Panc1 (cell line): ENCODE data around the gene MAST4. TPM values are rescaled to one million over a fixed set of nuclear protein-coding genes. Genes with fewer than 3 reads are reported as not detected.

Experiments used
- ATAC-seq: fragments of 200-7000 bp; cut with Tn5 transposase; 2 replicates; pipeline ENCODE4 v1.9.1; 2020; ENCODE audit warnings: mild to moderate bottlenecking, moderate library complexity
- BruUV-seq: library from RNA; stranded (reverse); fragments of 400-500 nt; replicated peaks from 2 replicates; lab custom pipeline; 2021; lab: Mats Ljungman, UMichigan
- CTCF ChIA-PET: fragments of 300-600 bp; sonication (Branson Sonifier 250); formaldehyde crosslinking; loops from one replicate; lab custom pipeline; 2022; ENCODE audit warnings: antibody characterized with exemption; lab: Charles Lee
- POLR2A ChIA-PET: fragments of 300-600 bp; sonication (Branson Sonifier 250); formaldehyde crosslinking; loops from one replicate; lab custom pipeline; 2022; ENCODE audit warnings: antibody characterized with exemption; lab: Charles Lee
- DNase-seq: peaks from one replicate; pipeline ENCODE4 v3.0.0-alpha.2; 2010; ENCODE audit warnings: low read depth, low spot score
- H3K27ac ChIP-seq: 2 replicates; pipeline ENCODE4 v1.5.1; 2011; ENCODE audit warnings: mild to moderate bottlenecking, low read length, inconsistent platforms
- H3K27me3 ChIP-seq: fragments of 200-500 bp; sonication (Bioruptor generic); 2 replicates; pipeline ENCODE4 v1.6.0; 2014; ENCODE audit warnings: low read length, inconsistent platforms; ENCODE audit not compliant: control insufficient read depth, insufficient read depth
- H3K36me3 ChIP-seq: fragments of 200-500 bp; sonication (Bioruptor generic); 2 replicates; pipeline ENCODE4 v1.5.1; 2014; ENCODE audit warnings: inconsistent platforms, mild to moderate bottlenecking, low read length, moderate library complexity; ENCODE audit not compliant: control insufficient read depth, insufficient read depth
- H3K4me1 ChIP-seq: 2 replicates; pipeline ENCODE4 v1.5.1; 2011; ENCODE audit warnings: inconsistent platforms, mild to moderate bottlenecking, low read length, moderate library complexity; ENCODE audit not compliant: control insufficient read depth, insufficient read depth
- H3K4me3 ChIP-seq, 2 experiments: 2 replicates each; pipeline ENCODE4 v1.5.1; 2011 to 2012; ENCODE audit warnings: low read depth in 2 of 2, low read length in 2 of 2, mild to moderate bottlenecking in 2 of 2, inconsistent platforms in 1 of 2, moderate library complexity in 1 of 2
- H3K9me3 ChIP-seq: fragments of 200-500 bp; sonication (Bioruptor generic); 2 replicates; pipeline ENCODE4 v1.5.1; 2014; ENCODE audit warnings: low read depth, mild to moderate bottlenecking, inconsistent platforms, low read length, moderate library complexity; ENCODE audit not compliant: control insufficient read depth, insufficient read depth
- CTCF ChIP-seq: fragments of 450-650 bp; IDR thresholded peaks from 2 replicates; pipeline ENCODE4 v1.5.1; 2017; ENCODE audit warnings: mild to moderate bottlenecking
- POLR2AphosphoS5 ChIP-seq: IDR thresholded peaks from 2 replicates; pipeline ENCODE4 v1.6.1; 2012; ENCODE audit warnings: mild to moderate bottlenecking, low read depth, low read length, moderate library complexity
- SIN3A ChIP-seq: IDR thresholded peaks from 2 replicates; pipeline ENCODE4 v1.6.1; 2012; ENCODE audit warnings: low read depth, mild to moderate bottlenecking, low read length, moderate library complexity, borderline replicate concordance; ENCODE audit not compliant: insufficient read depth
- TCF7L2 ChIP-seq: IDR thresholded peaks from 2 replicates; pipeline ENCODE4 v1.6.1; 2011; ENCODE audit warnings: mild to moderate bottlenecking, low read depth, low read length, inconsistent platforms
- in situ Hi-C: cut with HindIII; loops from 2 replicates; pipeline ENCODE4 v1.10.0; 2016; ENCODE audit warnings: low sequenced_read_pairs, low pct_unique_long_range_greater_than_20kb
- intact Hi-C: fragments of 100-400 bp; cut with micrococcal nuclease; formaldehyde crosslinking; loops from one replicate; pipeline ENCODE4 v1.10.0; 2022; ENCODE audit not compliant: unreplicated experiment
- total RNA-seq: library from RNA; stranded (reverse); gene quantifications from one replicate; pipeline ENCODE4 v1.2.1, GENCODE V29; 2021; ENCODE audit not compliant: unreplicated experiment
- TF ChIP-seq, protein P1 (sequence below), 2 experiments: IDR thresholded peaks; 2 replicates each; pipeline ENCODE4 v1.6.1; 2011 to 2012; ENCODE audit warnings: low read depth in 2 of 2, control low read depth in 1 of 2, low read length in 1 of 2, mild to moderate bottlenecking in 1 of 2, moderate library complexity in 1 of 2; ENCODE audit not compliant: insufficient read depth in 1 of 2

MAST4 gene
- total RNA-seq, 1 experiment from 2014 or later = 1.8 TPM

DNA sequence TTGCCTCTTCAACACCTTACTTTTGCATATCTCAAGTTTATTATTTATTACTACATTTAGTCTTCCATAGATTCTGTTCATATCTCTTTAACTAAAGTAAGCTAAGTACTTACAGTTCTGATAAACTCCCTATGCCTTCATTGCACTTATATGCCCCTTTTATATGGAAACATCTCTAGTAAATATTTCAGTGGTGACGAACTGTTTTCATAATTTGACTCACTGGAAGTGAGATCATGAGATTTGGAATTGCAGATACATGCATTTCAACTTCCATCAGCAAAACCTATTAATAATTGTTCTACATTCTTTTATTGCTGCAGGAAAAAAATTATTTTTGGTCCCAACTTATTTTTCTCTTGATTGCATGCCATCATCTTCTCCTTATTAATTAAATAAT, 336.9 kb downstream of the MAST4 start:
- Histone ChIP-seq H3K4me1 (no peaks in the 10 kb centered on the region), H3K36me3 (no peaks in the 10 kb centered on the region), H3K4me3 (no peak overlapping the region), H3K27ac (no peak overlapping the region), H3K9me3 (no peaks in the 10 kb centered on the region), H3K27me3 (no peaks in the 10 kb centered on the region)
- no peak for TF ChIP-seq SIN3A
- TF ChIP-seq CTCF = no peak
- TF ChIP-seq, protein P1, sequence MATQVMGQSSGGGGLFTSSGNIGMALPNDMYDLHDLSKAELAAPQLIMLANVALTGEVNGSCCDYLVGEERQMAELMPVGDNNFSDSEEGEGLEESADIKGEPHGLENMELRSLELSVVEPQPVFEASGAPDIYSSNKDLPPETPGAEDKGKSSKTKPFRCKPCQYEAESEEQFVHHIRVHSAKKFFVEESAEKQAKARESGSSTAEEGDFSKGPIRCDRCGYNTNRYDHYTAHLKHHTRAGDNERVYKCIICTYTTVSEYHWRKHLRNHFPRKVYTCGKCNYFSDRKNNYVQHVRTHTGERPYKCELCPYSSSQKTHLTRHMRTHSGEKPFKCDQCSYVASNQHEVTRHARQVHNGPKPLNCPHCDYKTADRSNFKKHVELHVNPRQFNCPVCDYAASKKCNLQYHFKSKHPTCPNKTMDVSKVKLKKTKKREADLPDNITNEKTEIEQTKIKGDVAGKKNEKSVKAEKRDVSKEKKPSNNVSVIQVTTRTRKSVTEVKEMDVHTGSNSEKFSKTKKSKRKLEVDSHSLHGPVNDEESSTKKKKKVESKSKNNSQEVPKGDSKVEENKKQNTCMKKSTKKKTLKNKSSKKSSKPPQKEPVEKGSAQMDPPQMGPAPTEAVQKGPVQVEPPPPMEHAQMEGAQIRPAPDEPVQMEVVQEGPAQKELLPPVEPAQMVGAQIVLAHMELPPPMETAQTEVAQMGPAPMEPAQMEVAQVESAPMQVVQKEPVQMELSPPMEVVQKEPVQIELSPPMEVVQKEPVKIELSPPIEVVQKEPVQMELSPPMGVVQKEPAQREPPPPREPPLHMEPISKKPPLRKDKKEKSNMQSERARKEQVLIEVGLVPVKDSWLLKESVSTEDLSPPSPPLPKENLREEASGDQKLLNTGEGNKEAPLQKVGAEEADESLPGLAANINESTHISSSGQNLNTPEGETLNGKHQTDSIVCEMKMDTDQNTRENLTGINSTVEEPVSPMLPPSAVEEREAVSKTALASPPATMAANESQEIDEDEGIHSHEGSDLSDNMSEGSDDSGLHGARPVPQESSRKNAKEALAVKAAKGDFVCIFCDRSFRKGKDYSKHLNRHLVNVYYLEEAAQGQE (IDR thresholded peaks at IDR 0.05; ENCODE audit: insufficient read depth in 1 of 2, low read depth in 2 of 2, low read length in 1 of 2) = no peak
- no peak for TF ChIP-seq TCF7L2
- TF ChIP-seq POLR2AphosphoS5 = no peak
- CTCF ChIA-PET = no interaction called here
- POLR2A ChIA-PET = no interaction called here
- no TSS peak for BruUV-seq
- no peak for ATAC-seq
- DNase-seq = peak; percentile 10
- in situ Hi-C loops (no loop called here), intact Hi-C loops (no loop called here)

- BruUV-seq = no TSS peak
Measured at GRCh38 chr5:66939094-66939493, 342.9 kb downstream of the MAST4 start.

More at GRCh38 chr5:66939094-66939493, 342.9 kb downstream of the MAST4 start:
- POLR2A ChIA-PET = no interaction called here
- DNase-seq (no peak), ATAC-seq (no peak)
- H3K27ac ChIP-seq = no peak overlapping the region
- no peak overlapping the region for H3K4me3 ChIP-seq
- no peak for TF ChIP-seq SIN3A
- no peak for TF ChIP-seq CTCF
- TF ChIP-seq POLR2AphosphoS5 = no peak
- TF ChIP-seq, protein P1 (IDR thresholded peaks at IDR 0.05; ENCODE audit: insufficient read depth in 1 of 2, low read depth in 2 of 2, low read length in 1 of 2) = no peak
- TF ChIP-seq TCF7L2 = no peak
- no peaks in the 10 kb centered on the region for H3K27me3 ChIP-seq
- H3K36me3 ChIP-seq = no peaks in the 10 kb centered on the region
- H3K4me1 ChIP-seq = no peaks in the 10 kb centered on the region
- intact Hi-C loops (no loop called here), in situ Hi-C loops (no loop called here)
- no peaks in the 10 kb centered on the region; the same call in 1 of the 2 replicates for H3K9me3 ChIP-seq
- CTCF ChIA-PET = no interaction called here
